Fibroblast of lung (primary cell): ENCODE measurements around the gene IMMT. TPM values are rescaled to one million over a fixed set of nuclear protein-coding genes. Genes with fewer than 3 reads are reported as not detected.
"Not testable (repeated sequence)": the region's sequence is repeated elsewhere in the genome, so short reads cannot be mapped to it uniquely, and the experiment has no call there.

Source experiments
- DNase-seq, 2 donors: peaks; one replicate each; pipeline versions ENCODE4 v3.0.0 to v3.0.0-alpha.2; 2010; ENCODE audit warnings: low read depth in 2 of 2
- H2AFZ ChIP-seq: 2 replicates; pipeline ENCODE4 v1.5.1; 2012; ENCODE audit warnings: low read length, control low read depth, inconsistent platforms
- H3K27ac ChIP-seq: 2 replicates; pipeline ENCODE4 v1.5.1; 2011; ENCODE audit warnings: low read length, control low read depth; ENCODE audit not compliant: insufficient read depth
- H3K27me3 ChIP-seq: 2 replicates; pipeline ENCODE4 v1.5.1; 2011; ENCODE audit warnings: mild to moderate bottlenecking, low read length; ENCODE audit not compliant: control insufficient read depth, insufficient read depth
- H3K36me3 ChIP-seq: 2 replicates; pipeline ENCODE4 v1.5.1; 2011; ENCODE audit warnings: low read length; ENCODE audit not compliant: control insufficient read depth, insufficient read depth
- H3K4me1 ChIP-seq: 2 replicates; pipeline ENCODE4 v1.5.1; 2011; ENCODE audit warnings: low read length; ENCODE audit not compliant: control insufficient read depth, insufficient read depth; ENCODE audit errors: extremely low read depth
- H3K4me2 ChIP-seq: 2 replicates; pipeline ENCODE4 v1.5.1; 2011; ENCODE audit warnings: low read length, control low read depth; ENCODE audit not compliant: insufficient read depth; ENCODE audit errors: extremely low read depth
- H3K4me3 ChIP-seq, 4 experiments: fragments of 200-600 bp in 1 of 4; sonication (generic) in 1 of 4; replicated peaks in 1 of 4; 2 replicates each; pipeline ENCODE4 v1.5.1; 2011 to 2016; ENCODE audit warnings: low read length in 4 of 4, low read depth in 3 of 4, mild to moderate bottlenecking in 3 of 4, control low read depth in 2 of 4, inconsistent platforms in 1 of 4, mixed read lengths in 1 of 4; ENCODE audit not compliant: insufficient read depth in 1 of 4; ENCODE audit errors: control extremely low read depth in 1 of 4
- H3K79me2 ChIP-seq: 2 replicates; pipeline ENCODE4 v1.5.1; 2012; ENCODE audit warnings: mild to moderate bottlenecking, low read length, inconsistent platforms; ENCODE audit not compliant: control insufficient read depth, insufficient read depth
- H3K9ac ChIP-seq: 2 replicates; pipeline ENCODE4 v1.5.1; 2011; ENCODE audit warnings: mild to moderate bottlenecking, low read length, control low read depth; ENCODE audit not compliant: insufficient read depth
- H3K9me3 ChIP-seq: 2 replicates; pipeline ENCODE4 v1.5.1; 2012; ENCODE audit warnings: low read depth, low read length; ENCODE audit not compliant: control insufficient read depth, insufficient read depth
- H4K20me1 ChIP-seq: 2 replicates; pipeline ENCODE4 v1.5.1; 2011; ENCODE audit warnings: low read length; ENCODE audit not compliant: control insufficient read depth, insufficient read depth; ENCODE audit errors: extremely low read depth
- EZH2 ChIP-seq: IDR thresholded peaks from 2 replicates; pipeline ENCODE4 v1.5.1; 2012; ENCODE audit warnings: low read length, control low read depth, mild to moderate bottlenecking; ENCODE audit errors: missing control alignments
- polyA plus RNA-seq, 2 donors: library from polyadenylated mRNA; depleted of rRNA in 1 of 2; stranded (reverse) in 1 of 2; unstranded in 1 of 2; fragments of >200 nt; gene quantifications; 2 replicates each; pipeline ENCODE4 v1.2.1, GENCODE V29; 2011 to 2012; ENCODE audit warnings: missing spikeins in 1 of 2
- total RNA-seq: library from RNA; depleted of rRNA; stranded (reverse); fragments of >200 nt; gene quantifications from 2 replicates; pipeline ENCODE4 v1.2.1, GENCODE V29; 2014
- TF ChIP-seq, protein P1 (sequence below), 2 donors: IDR thresholded peaks in 1 of 2; conservative IDR thresholded peaks in 1 of 2; 1 replicate in 1 of 2; 2 replicates in 1 of 2; pipeline ENCODE4 v1.5.1; 2011 to 2012; ENCODE audit warnings: low read length in 2 of 2, control low read depth in 1 of 2, inconsistent platforms in 1 of 2, low read depth in 1 of 2, mild to moderate bottlenecking in 1 of 2

Gene IMMT
- total and polyA plus RNA-seq, 2 donors (not counting 1 experiment from before 2014, with no cell fraction given): 47.1 to 52.7 TPM

DNA sequence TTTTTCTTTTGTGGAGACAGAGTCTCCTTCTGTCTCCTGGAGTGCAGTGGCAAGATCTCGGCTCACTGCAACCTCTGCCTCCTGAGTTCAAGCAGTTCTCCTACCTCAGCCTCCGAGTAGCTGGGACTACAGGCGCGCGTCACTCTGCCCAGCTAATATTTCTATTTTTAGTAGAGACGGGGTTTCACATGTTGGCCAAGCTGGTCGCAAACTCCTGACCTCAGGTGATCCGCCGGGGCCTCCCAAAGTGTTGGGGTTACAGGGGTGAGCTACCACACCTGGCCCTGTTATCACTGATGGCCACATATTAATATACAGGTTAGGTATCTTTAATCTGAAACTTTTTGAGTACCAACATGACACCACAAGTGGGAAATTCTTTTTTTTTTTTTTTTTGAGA lies 7.4 kb upstream of the IMMT start:
- Histone ChIP-seq H2AFZ (no peak overlapping the region), H3K79me2 (peaks cover 35% of the 10 kb centered on the region), H3K4me2 (no peak overlapping the region), H3K27ac (no peak overlapping the region), H3K9me3 (no peaks in the 10 kb centered on the region), H3K27me3 (no peaks in the 10 kb centered on the region), H3K9ac (no peak overlapping the region), H3K4me3 (no peak overlapping the region), H3K36me3 (peaks cover 4% of the 10 kb centered on the region), H3K4me1 (peaks cover 4% of the 10 kb centered on the region), H4K20me1 (no peaks in the 10 kb centered on the region)
- TF ChIP-seq EZH2: no peak
- TF ChIP-seq, protein P1, sequence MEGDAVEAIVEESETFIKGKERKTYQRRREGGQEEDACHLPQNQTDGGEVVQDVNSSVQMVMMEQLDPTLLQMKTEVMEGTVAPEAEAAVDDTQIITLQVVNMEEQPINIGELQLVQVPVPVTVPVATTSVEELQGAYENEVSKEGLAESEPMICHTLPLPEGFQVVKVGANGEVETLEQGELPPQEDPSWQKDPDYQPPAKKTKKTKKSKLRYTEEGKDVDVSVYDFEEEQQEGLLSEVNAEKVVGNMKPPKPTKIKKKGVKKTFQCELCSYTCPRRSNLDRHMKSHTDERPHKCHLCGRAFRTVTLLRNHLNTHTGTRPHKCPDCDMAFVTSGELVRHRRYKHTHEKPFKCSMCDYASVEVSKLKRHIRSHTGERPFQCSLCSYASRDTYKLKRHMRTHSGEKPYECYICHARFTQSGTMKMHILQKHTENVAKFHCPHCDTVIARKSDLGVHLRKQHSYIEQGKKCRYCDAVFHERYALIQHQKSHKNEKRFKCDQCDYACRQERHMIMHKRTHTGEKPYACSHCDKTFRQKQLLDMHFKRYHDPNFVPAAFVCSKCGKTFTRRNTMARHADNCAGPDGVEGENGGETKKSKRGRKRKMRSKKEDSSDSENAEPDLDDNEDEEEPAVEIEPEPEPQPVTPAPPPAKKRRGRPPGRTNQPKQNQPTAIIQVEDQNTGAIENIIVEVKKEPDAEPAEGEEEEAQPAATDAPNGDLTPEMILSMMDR (conservative IDR thresholded peaks at IDR 0.05 in 1 of 2, IDR thresholded peaks at IDR 0.05 in 1 of 2; ENCODE audit: low read depth in 1 of 2, low read length in 2 of 2): no peak
- DNase-seq: no peak

DNA sequence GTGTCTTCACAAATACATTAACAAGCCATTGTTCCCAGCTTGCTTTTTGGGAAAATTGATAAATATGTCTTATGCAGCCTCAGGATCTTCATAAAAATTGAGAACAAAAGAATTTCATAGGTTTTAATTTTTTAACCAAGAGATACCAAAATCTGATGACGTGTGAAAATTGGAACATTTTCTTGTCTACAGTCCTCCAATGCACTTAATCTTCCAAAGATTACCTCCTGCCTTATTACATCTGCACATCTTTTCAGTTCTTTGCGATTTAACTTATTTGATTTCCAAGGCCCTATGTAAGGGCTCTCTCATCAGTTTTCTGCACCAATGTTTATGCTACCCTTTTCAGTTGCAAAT lies 7.1 kb upstream of the IMMT start:
- Histone ChIP-seq H3K27ac (no peak overlapping the region), H3K4me2 (no peak overlapping the region), H3K9me3 (no peaks in the 10 kb centered on the region), H4K20me1 (no peaks in the 10 kb centered on the region), H3K4me1 (peaks cover 4% of the 10 kb centered on the region), H3K27me3 (no peaks in the 10 kb centered on the region), H3K79me2 (peaks cover 35% of the 10 kb centered on the region), H3K4me3 (no peak overlapping the region), H3K9ac (no peak overlapping the region), H3K36me3 (peaks cover 3% of the 10 kb centered on the region), H2AFZ (no peak overlapping the region)
- no peak for DNase-seq
- TF ChIP-seq, protein P1 (conservative IDR thresholded peaks at IDR 0.05 in 1 of 2, IDR thresholded peaks at IDR 0.05 in 1 of 2; ENCODE audit: low read depth in 1 of 2, low read length in 2 of 2): no peak
- TF ChIP-seq EZH2: no peak

- H3K79me2 ChIP-seq: peaks cover 35% of the 10 kb centered on the region
- peak; percentile 35 to 39 for DNase-seq
Measured at GRCh38 chr2:86201671-86202335, 6.5 kb upstream of the IMMT start.

DNA sequence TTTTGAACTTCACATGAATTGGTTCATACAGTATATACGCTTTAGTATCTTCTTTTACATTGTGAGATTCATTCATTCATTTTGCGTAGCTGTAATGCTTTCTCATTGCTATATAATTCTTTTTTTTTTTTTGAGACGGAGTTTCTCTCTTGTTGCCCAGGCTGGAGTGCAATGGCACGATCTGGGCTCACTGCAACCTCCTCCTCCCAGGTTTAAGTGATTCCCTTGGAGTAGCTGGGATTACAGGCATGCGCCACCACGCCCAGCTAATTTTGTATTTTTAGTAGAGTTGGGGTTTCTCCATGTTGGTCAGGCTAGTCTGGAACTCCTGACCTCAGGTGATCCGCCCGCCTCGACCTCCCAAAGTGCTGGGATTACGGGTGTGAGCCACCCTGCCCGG lies 5.3 kb upstream of the IMMT start:
- Histone ChIP-seq H3K4me2 (peak overlapping the region; percentile 59), H3K4me3 (peak overlapping the region; percentile 69 to 93 (median 84)), H3K79me2 (peaks cover 37% of the 10 kb centered on the region)
- not testable (repeated sequence) for H2AFZ ChIP-seq, H4K20me1 ChIP-seq, H3K27me3 ChIP-seq, H3K27ac ChIP-seq, H3K9ac ChIP-seq, H3K36me3 ChIP-seq, H3K9me3 ChIP-seq, DNase-seq, H3K4me1 ChIP-seq

More at GRCh38 chr2:86201671-86202335, 6.5 kb upstream of the IMMT start:
- Histone ChIP-seq H3K27me3 (no peaks in the 10 kb centered on the region), H3K4me3 (no peak overlapping the region), H3K4me2 (peak overlapping the region; percentile 33), H3K27ac (no peak overlapping the region), H3K9me3 (no peaks in the 10 kb centered on the region), H3K36me3 (peaks cover 3% of the 10 kb centered on the region), H4K20me1 (no peaks in the 10 kb centered on the region), H3K9ac (no peak overlapping the region), H2AFZ (peak overlapping the region; percentile 4), H3K4me1 (peaks cover 4% of the 10 kb centered on the region)
- no peak for TF ChIP-seq EZH2
- TF ChIP-seq, protein P1 (conservative IDR thresholded peaks at IDR 0.05 in 1 of 2, IDR thresholded peaks at IDR 0.05 in 1 of 2; ENCODE audit: low read depth in 1 of 2, low read length in 2 of 2): peak in 1 of 2 donors; percentile 13
